ENCODE results near the gene MAD1L1.

Gene MAD1L1

DNA sequence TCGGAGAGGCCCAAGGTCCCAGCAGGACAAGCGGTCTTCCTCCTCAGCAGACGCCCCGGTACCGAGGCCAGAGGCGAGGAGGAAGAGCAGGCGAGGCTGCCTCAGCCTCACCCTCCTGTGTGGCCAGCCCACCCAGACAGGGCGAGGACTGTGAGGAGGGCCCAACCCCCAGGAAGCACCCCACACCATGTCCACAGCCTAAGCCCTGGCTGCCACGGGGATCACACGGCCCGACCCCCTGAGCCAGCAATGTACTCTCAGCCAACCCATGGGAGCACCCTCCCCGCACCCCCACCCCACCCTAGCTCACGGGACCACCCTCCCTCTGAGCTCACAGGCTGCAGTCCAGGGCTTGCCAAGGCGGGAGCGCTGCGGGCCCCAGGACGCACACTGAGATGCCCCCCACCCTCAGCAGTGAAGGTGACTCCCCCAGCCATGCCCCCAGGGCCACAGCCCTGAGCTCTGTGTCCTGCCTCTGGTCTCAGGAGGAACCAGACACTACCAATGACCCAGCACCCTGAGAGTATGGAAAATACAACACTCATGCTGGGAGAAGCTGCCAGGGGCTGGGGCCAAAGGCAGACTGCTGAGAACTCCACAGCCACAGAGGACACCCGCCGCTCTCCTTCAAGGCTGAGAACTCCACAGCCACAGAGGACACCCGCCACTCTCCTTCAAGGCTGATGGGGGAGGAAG is 93.6 kb downstream of the MAD1L1 start:
- no peak for DNase-seq (ENCODE audit: low spot score)

DNA sequence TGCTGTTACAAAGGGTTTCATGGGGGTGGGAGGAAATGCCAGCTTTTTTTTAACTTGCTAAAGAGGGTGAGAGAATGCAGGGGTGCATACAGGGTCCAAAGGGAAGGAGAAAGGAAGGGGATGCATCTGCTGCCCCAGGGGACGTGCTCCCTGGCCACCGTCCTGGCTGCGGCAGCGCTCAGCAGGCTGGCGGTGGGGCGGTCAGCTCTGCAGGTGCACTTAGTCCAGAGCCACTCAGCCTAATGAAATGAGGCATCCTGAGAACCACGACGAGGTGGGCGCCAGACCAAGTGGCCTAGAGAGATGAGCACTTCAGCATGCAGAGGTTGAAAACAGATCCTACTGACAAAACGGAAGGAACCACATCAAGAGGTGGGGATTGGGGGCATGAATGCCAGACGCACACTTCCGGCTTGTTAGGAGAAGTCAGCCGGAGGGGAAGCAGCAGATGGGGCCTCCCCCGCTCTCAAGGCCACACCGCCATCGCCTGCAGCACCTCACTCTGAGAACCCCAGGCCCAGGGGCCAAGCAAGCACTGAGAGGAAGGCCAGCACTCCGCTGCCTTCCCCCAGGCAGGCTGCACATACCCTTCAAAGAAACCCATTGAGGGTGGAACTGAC is 94.5 kb downstream of the MAD1L1 start:
- no peak for DNase-seq (ENCODE audit: low spot score)

DNA sequence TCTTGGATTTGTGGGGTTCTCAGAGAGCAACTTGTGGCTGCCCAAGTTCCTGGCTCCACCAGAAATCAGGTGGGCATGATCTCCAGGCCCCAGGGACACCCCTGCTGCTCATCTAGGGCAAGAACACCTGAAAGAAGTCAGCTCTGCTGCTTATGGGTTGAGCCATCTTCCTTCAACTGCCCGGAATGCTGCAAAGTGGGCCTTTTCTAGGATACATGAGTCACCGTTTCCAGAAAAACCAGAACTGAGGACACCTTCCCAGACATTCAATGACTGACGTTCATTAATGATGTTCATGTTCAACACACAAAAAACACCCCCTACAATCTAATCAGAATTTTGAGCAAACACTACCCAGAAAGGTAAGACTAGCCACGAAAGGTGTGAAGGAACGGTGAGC is 98.0 kb downstream of the MAD1L1 start:
- DNase-seq (ENCODE audit: low spot score): no peak

DNA sequence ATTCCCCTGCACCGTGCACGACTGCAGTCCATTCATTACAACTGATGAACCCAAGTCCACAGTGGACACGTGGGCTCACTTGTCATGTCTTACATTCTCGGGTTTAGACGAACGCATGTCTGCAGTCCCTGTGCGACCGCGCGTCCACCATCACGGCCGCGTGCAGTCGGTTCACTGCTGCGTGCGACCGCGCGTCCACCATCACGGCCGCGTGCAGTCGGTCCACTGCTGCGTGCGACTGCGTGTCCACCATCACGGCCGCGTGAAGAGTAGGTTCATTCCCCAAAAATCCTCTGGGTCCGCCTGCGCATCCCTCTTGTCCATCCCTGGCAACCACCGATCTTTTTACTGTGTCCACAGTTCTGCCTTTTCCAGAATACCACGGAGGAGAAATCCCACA is 100.5 kb downstream of the MAD1L1 start:
- no peak for DNase-seq (ENCODE audit: low spot score)

DNA sequence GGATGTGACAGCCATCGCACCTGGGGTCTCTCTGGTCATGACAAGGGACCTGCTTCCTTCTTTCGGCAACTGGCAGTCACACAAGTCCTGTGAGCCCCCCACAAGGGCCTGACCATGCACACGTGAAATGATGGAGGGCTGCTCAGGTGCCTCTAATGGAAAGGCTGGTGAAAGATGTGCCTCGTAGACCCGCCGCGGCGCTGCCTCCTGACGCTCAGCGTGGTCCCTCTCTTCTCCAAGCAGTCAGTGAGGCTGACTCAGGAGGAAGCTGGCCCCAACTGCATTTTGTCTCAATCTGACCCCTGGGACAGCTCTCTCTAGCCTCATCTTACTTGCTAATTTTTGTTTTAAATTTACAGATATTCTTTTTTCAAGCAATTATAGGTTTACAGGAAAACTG is 100.9 kb downstream of the MAD1L1 start:
- no peak for DNase-seq (ENCODE audit: low spot score)

DNA sequence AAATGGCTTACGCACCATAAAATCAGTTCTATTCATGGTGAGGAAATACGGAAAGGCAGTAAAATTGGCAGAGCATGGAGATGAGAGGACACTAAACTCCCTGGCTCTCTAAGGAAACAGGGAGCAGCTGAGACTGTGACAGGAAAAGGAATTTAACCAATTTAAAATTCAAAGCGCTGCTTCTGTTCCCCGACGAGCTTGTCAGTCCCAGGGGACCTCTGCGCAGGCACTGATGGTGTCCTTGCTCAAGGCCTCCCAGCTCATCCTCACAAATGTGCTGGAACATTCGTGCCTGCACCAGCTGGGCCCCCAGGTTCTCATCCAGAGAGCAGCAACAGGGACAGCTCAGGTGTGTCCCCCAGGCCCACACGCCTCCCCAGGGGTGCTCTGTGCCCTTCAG is 101.4 kb downstream of the MAD1L1 start:
- DNase-seq (ENCODE audit: low spot score): no peak

DNA sequence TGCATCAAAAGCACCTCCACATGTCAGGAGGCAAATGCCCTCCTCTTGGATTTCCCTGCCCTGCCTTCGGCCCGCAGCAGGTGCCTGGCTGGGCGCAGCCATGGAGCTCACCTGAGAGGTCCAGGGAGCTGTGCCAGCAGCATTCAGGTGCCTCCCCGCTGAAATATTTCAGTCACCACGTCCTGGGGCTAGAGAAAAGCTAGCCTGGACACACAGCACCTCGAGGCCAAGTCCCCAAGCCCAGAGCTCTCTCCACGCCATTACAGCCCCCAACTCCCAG is 102.7 kb downstream of the MAD1L1 start:
- no peak for DNase-seq (ENCODE audit: low spot score)

DNA sequence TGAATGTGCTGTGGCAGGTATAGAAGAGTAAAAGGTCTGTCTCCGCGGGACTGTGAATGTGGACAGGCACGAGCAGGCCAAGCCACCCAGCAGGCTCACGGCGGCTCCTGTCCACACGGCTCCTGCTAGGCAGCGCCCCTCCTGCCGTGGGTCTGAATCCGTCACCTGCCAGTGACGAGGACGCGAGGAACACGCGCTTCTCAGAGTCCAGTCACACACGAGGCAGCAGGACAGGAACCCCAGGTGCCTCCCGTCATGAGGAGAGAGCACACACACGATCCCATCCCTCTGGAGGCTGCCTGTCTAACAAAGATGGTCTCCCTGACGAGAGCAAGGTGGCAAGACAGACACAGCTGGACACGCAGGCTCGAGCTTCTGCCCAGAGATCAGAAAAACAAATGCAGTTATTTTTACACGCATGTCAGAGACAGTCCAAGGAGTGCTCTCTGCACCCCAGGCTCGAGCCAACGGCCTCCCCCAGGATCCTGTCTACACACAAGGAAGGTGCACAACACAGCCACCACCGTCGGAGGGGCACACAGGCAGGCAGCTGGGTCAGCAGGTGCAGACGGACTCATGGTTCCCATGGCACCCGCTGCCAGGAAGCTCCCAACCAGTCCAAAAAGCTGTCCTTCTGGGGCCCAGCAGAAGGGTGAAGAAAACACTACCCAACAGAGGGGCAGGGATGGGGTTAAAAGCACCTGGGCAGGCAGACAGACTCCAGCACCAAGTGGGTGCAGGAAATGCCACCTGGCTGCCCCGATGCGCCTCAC is 103.2 kb downstream of the MAD1L1 start:
- DNase-seq (ENCODE audit: low spot score): no peak

DNA sequence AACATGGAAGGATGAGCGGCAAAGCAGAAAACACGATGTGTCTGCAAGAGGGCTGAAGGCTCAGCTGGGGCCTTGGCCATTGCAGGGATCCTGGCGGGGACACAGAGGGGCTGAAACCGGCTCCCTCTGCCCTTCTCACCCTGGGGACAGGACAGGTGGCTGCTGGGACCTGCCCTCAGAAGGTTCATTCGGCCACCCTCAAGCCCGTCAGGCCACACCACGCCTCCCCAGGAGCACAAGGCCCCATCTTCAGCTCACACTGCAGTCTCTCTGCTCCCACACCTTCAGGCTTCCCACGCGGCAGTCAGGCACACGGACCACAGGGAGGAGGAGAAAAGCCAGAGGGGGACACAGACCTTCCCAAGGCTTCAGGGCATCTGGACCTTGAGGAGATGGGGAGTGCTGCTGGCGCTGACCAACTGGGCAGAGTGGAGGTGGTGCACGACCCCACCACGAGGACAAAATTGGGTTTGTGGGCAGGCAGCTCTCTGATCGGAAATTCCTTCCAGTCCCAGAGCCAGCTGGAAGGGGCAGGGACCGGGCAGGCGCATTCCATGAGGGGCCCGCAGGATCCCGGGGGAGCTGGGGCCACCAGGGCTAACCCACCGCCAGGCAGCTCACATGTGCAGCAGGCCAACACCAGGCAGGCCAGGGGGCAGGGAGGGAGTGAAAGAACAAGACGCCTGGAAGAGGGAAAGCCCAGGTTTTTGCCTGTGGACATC is 104.0 kb downstream of the MAD1L1 start:
- no peak for DNase-seq (ENCODE audit: low spot score)

DNA sequence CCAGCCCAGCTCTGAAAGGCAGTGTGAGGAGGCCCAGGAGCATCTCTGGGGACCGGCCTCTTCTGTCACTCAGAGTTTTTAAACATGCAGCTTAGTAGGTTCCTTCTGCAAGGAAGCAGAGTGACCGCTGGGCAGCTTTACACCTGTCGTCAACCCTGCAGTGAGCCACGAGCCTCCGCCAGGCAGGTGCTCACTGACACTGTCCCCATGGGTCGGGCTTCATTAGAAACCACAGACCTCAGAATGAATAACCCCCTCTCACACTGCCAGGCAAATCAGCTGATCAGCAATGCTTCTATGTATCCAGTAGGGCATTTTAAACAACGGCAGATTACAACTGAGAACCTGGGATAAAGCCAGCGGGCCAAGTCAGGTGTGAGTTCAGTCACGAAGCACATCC is 106.1 kb downstream of the MAD1L1 start:
- DNase-seq (ENCODE audit: low spot score): no peak

DNA sequence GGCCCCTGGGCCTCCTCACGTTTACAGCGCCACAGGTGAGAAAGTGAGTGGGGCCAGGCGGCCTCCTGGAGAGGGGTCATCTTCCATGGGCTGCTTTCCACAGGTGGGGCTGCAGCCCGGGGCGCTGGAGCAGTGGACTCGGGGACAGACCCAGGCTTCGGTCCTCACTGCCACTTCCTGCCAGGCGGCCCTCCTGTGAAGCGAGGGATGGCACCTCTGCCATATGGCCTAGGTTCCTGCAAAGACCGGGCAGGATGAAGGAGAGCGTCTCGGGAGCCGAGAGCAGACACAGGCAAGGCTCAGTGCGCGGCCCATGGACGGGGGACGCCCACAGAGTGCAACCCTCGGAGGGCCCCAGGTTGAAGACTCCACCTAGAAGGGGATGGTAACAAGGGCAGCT is 106.8 kb downstream of the MAD1L1 start:
- no peak for DNase-seq (ENCODE audit: low spot score)

DNA sequence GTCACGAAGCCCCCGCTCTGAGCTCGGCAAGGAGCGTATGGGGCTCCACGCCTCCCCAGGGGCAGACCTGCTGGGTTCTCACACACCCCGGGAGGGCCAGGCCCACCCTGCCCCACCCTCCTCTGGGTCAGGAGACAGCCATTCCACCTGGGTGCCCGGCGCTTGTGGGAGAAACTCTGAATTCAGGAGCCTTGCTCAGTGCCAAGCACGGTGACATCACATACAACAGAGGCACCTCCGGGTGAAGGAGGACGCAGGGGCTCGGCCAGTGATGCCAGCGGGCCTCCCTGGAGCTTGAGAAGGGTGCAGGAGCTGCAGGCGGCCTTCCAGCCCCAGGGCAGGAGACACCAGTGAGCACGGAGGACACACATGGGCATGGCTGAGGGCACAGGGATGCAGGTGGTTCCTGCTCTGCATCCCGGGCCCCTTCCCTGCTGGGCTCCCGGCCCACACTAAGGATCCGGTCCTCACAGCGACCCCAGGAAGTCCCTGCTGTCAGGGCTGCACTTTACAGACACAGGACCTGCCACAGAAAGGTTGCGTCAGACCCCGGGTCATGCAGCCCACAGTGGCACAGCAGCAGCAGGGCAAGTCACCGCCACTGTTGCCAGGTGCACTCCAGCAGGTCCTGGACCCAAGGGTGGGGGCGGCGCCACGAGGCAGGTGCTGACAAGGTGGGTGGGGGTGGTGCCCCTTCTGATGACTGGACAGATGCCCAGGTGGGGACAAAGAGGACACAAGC is 108.0 kb downstream of the MAD1L1 start:
- DNase-seq (ENCODE audit: low spot score): no peak

DNA sequence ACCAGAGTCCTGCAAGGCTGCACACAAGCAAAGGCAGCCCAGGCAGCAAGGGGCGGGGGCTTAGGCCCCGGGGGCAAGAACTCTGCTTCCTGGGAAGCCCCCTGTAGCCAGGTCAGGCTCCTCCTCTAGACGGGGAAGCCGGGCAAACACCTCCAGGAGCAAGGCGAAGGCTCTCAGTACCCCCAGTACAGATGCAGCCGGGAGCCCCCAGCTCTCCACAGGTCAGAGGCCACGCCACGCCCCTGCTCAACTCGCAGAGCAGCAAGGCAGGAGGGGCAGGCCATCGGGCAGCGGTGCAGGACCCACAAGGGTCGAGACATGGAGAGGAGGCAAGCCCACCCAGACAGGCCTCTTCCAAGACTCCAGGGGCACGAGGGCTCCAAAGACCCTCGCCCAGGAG is 108.8 kb downstream of the MAD1L1 start:
- DNase-seq (ENCODE audit: low spot score): no peak

DNA sequence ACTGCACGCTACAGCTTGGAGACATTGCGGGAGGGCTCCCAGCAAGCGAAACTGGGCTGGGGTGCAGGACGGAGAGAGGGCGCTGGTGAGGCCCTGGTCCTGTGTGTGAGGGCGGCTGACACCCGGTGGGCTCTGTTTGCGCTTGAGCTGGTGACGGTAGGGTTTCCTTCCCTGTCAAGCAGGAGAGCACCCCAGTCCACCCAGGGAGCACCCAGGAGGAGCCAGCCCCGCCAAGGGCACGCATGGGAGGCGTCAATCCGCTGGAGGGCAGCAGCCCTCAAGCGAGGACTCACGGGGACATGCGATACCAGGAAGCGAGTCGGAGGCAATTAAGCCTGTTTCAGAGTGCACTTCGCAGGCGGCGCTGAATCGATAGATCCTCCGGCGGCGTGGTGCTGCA is 109.4 kb downstream of the MAD1L1 start:
- no peak for DNase-seq (ENCODE audit: low spot score)

DNA sequence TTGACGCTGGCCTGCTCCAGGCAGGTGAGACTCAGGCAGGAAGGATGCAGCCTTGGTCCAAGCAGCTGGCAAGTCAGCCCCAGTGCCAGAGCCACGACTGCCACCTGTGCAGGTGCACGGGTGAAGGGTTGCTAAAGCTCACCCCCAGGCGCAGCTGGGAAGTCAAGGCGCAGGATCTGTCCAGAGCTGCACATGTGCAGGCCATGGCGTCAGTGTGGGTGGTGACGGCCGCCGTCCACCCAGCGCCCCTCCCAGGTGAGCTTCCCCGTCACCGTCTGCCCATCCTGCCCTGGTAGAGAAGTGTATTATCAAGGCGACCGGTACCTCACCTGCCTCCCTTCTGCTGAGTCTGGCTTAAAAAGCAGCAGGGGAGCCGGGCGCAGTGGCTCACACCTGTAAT is 110.1 kb downstream of the MAD1L1 start:
- no peak for DNase-seq (ENCODE audit: low spot score)

DNA sequence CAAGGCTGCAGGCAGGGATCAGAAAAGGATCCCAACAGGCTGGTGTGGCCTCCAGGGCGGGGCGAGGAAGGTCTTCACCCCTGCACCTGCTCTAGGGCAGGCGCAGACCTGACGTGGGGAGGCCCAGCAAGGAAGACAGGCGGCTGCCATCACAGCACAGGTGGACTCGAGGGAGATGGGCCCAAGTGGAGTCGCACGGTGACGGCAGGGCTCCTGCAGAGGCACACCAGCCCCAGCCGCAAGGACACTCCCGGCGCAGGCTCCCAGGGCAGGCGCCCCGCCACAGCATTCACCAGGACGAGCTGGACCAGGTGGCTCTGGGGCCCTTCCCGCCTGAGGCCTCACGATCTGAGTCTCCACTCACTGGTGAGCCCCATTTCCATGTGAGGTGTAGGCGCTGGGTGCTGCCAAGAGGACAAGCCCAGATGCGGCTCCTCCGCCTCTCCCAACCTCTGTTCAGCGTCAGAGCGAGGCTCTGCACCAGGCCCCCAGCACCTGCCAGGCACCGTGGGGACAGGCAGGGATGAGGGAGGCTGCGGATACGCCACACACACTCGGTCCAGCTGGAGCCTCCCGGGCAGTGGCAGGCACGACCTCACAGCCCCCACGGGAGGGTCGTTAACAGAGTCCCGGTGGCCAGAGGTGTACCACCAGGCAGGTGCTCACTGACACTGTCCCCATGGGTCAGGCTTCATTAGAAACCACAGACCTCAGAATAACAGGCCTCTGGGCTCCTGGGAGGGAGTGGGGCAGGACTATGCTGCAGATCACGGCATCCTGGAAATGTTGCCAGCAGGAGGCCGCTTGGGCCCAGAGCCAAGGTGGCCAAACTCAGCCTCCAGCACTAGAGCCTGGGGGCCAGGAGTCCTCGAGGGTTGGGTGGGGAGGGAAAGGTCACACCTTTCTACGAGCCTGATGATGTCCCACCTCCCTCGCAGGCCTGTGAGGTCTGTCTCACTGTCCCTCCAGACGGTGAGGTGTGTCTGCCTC is 111.6 kb downstream of the MAD1L1 start:
- no peak for DNase-seq (ENCODE audit: low spot score)

DNA sequence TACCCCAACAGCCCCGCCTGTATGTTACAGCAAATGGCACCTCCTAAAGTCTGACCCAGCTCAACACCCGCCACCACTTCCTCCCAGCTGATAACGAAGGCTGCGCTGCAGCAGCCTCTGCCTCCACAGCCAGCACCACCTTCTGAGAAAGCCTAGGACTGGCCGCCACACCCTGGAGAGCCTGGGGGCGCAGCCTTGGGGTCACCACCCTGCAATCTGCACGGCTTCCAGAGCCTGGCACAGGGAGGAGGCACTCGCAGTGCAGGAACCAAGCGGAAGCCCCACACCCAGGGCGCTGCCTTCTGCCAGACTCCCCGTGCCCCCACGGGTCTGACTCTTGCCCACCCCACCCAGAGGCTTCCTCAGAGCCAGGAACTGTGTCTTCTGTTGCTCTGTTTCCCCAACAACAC is 112.5 kb downstream of the MAD1L1 start:
- DNase-seq (ENCODE audit: low spot score): no peak

DNA sequence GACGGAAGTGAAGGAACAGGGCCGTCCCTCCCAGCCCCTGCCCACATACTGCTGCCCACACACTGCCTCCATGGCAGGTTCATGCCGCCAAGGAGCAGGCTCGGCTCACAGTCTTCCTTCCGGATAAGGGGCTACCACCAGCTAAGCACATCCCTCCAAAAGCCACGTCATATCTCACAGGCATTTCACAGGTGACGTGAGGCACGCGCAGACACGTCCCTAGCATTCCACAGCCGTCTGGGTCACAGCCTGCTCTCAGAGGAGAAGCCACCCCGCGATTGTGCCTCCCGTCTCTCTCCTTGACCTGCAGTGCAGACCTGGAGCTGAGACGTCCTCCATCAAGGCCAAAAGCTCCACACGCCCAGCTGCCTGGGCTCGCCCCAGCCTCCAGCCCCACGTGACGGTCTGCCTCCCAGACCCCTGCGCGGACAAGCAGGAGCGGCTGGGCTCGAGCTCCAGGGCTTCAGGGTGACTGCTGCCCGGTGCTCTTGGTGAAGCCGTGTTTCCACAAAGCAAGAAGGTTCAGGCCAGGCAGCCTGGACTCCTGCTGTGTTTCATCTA is 114.0 kb downstream of the MAD1L1 start:
- no peak for DNase-seq (ENCODE audit: low spot score)

DNA sequence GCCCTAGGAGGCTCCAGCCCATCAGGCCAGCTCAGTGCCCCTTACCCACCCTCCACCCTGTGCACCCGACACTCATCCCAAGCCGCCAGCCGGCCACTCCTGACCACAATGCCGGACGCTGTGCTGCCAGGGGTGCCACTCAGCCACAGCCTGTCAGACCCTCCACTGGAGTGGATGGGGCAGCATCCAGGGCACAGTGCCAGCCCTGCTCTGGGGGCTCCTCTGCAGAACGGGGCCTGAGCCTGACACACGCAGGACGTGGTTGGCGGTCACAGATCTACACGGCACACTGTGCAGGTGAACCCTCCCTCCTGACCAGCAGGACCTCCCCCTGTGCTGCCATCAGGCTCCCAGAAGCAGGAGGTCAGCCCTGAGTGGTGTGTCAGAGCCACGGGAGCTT is 114.7 kb downstream of the MAD1L1 start:
- DNase-seq (ENCODE audit: low spot score): no peak

DNA sequence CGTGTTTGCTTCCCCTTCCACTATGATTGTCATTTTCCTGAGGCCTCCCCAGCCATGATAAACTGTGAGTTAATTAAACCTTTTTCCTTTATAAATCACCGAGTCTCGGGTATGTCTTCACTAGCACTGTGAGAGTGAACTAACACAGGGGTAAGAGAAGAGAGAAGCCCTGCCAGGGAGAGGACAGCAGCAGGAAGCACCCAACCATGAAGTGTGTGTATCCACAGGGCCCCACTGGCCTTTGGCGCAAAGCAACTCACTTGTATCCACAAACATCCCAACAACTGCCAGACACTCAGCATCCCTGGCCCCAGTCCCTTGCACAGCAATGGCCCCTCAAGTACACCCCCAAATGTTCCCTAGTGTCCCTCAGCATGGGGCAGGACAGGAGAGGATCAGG is 115.1 kb downstream of the MAD1L1 start:
- no peak for DNase-seq (ENCODE audit: low spot score)
